Effector CD4-positive, alpha-beta T cell (primary cell): ENCODE results near the gene MT1B.
A peak's percentile ranks its signal among the peaks of the same experiment; 100 is the strongest.
"Not testable (repeated sequence)": the region's sequence is repeated elsewhere in the genome, so short reads cannot be mapped to it uniquely, and the experiment has no call there.

Experiments
- DNase-seq: peaks from one replicate; pipeline ENCODE4 v3.0.0-alpha.2; 2020

The MT1B gene

DNA sequence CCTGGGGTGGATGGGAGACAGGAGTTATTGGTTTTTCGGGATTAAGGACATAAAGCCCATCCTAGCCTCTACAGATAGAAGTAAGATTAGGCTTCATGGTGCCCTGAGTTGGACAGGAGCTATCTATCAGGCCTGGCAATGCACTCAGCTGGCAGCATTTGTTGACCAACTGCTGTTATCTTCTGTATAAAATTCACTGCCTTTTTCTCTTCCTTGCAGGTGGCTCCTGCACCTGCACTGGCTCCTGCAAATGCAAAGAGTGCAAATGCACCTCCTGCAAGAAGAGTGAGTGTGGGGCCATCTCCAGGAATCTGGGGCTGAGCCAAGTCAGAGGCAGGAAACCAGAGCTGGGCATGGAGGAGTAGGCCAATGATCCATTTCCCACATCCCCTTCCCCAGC is 12.6 kb upstream of the MT1B start:
- DNase-seq, result no peak

DNA sequence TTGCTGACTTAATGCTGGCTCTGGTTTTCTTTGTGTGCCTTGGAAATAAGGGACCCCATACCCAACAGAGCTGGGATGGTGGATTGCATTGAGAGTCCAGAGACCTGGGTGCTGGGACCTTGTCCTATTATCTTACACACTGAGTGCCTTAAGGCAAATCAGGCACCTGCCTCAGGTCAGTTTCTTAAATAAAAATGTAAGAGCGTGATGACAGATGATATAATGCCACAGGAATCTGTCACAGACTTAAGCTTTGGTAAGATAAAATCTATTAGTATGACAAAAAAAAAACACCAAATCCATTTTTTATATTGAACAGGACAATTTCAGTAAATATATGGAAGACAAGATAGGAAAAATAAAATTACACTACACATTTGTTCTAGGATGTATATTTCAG is 11.6 kb upstream of the MT1B start:
- DNase-seq, result no peak

DNA sequence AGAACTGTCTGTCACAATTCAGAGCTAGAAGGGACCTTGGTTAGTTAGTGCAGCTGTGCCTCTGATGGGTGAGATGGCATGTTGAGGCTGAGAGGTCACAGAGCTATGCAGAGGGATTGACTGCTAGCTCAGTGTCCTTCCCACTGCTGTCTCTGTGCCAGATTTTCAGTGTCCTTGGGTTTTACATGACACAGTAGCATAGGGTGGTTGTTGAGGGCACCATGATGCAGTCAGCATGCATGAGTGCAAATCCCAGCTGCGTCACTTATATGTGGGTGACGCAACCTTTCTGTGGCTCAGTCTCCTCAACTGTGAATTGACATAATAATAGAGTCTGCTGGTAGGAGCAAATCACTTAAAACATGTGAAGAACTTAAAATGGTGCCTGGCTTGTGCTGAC is 10.5 kb upstream of the MT1B start:
- no peak for DNase-seq

DNA sequence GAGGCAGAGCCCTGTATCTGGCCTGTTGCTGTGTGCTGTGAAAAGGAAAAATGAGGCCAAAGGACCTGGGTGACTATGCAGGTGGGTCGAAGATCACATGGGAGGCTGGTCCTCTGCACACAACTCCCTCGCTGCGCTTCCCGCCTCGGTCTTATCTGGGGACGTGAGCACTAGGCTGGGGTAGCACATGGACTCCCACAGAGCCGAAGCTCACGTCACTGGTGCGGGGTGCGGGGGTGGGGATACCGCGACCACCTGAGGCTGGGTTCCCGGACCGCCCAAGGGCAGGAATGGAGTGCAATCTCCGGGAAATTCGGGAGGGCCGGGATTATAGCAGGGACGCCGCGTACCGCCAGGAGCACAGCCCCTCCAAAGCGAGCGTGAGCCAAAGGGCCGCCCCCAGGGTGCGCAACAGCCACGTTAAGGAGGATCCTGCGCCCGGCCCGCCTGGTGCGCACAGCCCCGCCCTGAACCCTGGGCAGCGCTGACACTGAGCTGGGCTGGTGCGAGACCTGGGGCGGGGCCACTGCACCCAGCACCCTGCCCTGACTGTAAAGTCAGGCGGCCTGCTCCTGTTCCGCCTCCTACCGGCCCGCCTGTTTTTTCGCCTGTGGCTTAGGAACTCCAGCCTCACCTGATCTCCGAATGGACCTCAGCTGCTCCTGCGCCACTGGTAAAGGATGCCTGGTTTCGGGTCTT is 8.5 kb upstream of the MT1B start:
- DNase-seq, result peak; percentile 58

DNA sequence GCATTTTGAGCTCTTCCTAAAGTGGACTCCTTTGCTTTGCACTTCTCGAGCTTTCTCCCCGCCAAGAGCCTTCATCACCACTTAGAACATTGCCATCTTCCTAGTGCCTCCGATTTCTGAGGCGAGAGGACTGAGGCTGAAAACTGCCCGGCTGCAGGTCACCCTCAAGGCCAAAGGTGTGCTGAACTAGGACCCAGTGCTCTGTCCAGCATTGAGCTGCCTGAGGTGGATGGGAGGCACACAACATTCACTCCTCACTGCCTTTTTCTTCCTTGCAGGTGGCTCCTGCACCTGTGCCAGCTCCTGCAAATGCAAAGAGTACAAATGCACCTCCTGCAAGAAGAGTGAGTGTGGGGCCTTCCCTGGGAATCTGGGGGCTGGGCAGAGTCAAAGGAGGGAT is 7.9 kb upstream of the MT1B start:
- no peak for DNase-seq

DNA sequence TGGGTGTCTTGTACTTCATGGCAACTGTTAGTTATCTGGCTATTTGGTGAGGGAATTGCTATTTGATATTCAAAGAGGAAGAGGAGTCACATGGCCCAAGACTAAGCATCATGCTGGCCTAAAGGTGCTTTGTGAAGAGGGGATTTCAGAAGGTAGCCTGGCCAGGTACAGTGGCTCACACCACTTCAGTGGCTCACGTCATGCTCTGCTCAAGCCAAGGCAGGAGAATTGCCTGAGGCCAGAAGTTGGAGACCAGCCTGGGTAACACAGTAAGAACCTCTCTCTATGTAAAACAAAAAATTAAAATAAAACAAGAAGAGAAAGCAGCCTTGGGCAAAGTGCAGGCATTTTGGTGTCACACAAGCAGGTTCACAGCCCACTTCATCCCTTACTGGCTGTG is 6.4 kb upstream of the MT1B start:
- no peak for DNase-seq

DNA sequence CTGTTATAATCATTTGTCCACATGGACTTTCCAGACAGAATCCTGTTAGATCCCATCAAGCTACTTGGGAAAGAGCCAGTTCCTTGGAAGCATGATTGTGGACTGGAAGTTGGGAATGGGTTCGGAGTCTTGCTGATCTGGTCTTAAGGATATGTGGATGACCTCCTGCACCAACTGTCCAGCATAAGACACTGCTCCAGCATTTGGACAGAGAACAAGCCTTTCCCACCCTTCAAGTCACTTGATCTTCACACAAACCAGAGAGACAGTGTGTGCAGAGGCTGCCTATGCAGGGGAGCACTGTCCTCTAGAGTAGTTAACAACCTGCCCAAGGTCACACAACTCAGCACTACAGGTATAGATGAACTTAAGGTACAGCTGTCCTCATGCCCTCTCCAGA is 5.8 kb upstream of the MT1B start:
- no peak for DNase-seq

DNA sequence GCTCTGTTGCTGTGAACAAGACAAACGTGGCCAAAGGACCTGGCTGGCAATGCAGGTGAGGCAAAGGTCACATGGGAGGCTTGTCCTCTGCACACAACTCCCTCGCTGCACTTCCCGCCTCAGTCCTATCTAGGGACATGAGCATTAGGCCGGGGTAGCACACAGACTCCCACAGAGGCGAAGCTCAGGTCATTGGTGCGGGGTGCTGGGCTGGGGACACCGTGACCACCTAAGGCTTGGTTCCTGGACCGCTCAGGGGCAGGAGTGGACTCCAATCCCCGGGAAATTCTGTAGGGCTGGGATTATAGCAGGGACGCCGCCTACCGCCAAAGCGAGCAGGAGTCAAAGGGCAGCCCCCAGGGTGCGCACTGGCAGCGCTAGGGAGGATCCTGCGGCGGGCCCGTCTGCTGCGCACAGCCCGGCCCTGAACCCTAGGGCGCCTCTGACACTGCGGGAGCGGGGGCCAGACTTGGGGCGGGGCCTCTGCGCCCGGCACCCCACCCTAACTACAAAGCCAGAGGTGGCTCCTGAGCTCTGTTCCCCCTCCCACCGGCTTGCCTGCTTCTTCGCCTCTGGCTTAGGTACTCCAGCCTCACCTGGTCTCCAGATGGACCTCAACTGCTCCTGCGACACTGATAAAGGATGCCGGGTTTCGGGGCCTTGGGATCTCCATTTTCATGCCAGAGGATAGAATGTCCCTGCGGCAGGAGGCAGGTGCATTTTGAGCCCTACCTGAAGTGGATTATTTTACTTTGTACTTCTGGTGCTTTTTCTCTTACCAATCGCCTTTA is 3.9 kb upstream of the MT1B start:
- no peak for DNase-seq

DNA sequence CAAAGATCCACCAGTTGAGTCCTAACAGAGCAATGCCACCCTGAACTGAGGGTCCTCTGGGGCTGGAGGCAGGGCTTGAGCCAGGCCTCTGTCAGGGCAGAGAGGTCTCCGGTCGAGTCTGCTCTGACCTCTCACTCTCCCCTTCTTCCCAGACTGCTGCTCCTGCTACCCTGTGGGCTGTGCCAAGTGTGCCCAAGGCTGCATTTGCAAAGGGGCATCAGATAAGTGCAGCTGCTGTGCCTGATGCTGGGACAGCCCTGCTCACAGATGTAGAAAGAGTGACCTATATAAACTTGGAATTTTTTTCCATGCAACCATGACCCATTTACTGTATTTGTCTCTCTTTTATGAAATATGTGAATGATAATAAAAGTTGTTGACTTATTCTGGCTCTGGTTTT is 2.4 kb upstream of the MT1B start:
- DNase-seq, result no peak

DNA sequence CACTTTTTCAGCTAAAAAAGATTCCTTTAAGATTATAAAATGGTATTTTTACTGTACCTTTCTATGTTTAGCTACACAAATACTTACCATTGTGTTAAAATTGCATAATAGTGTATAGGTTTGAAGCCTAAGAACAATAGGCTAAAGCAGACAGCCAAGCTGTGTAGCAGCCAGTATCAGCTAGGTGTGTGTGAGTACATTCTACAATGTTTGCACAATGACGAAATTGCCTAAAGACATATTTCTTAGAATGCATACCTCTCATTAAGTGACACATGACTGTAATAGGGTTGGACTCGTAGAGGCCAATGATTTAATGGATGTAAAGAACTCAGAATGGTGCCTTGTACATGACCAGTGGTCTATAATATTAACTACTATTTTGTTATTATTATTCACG is 1.9 kb upstream of the MT1B start:
- DNase-seq, result no peak

DNA sequence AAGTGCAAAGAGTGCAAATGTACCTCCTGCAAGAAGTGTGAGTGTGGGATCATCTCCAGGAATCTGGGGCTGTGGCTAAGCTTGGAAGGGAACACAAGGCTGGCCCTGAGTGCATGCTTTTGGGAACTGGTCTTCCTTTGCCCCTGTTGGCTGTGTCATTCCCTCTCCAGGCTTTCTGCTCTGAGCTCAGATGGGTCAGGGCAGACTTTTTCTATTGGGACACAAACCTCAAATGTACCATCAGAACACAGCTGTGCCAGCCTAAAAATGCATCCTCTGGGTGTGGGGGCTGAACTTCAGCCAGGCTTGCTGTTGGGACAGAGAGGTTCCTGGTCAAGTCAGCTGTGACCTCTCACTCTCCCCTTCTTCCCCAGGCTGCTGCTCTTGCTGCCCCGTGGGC is 914 bp downstream of the MT1B start:
- DNase-seq, result no peak

DNA sequence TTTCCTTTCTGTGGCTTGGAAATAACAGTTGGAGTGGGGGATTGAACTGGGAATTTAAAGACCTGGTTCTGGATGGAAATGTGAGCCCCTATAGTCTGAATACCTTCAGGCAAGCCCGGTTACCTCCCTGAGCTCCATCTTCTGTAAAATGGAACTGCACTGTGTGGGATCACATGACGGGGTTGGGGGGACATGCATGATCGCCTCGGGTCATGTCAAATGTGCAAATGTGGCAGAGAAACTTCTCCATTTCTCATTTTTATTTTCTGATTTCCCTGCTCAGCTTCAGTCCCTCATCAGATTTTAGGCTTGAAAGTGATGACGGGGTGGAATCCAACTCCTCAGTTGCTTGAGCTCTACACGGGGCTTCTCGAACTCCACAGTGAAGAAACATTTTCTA is 1.5 kb downstream of the MT1B start:
- DNase-seq, result no peak

DNA sequence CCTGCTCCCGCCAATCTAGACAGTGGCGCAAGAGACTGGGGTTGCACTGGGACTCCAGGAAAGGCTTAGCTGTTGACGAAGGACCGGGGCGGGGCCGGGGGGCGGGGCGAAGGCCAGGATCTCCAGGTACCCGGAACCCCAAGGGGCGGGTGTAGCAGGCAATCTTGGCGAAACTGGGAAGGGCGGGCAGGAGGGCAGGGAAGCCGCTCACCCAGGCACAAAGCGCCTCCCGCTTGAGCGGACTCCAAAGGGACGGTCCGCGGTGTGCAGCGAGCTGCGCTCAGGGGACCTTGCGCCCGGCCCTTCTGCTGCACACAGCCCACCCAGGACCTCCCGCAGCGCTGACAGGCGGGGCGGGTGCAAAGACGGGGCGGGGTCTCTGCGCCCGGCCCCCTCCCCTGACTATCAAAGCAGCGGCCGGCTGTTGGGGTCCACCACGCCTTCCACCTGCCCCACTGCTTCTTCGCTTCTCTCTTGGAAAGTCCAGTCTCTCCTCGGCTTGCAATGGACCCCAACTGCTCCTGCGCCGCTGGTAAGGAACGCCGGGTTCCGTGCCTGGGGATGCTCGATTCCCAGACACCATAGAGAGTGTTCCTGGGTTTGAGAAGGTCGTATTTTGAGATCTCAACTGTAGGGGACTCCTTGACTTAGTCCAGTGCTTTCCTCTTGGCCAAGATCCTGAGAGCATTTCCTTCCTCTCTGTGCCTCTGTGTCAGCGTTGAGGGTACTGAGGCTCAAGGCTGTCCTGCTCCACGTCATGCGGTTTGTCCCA is 6.1 kb downstream of the MT1B start, which contains the start of gene MT1F:
TSS of gene MT1F (plus strand) at position 405 of the 772 bp plus-strand sequence. CDS start at position 505, 100 bp downstream.
- peak; percentile 54 for DNase-seq

DNA sequence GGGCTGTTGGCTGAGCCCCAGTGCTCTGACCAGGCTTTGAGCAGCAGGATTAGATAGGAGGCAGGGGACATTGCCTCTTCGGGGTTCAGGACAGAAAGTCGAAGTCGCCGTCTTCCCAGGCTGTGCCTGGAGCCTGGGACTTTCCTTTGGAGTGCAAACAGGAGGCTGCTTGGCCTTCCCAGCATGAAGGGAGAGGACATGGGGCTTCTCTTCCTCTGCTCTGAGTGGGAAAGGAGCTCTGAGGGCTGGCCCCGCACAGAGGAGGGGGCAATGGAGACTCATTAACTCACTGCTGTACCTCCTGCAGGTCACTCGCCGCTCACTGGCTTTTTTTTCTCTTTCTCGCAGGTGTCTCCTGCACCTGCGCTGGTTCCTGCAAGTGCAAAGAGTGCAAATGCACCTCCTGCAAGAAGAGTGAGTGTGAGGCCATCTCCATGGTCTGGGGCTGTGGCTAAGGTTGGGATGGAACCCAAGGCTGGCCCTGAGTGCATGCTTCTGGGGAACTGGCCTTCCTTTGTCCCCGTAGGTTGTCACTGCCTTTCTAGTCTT is 6.7 kb downstream of the MT1B start:
- DNase-seq, result no peak

DNA sequence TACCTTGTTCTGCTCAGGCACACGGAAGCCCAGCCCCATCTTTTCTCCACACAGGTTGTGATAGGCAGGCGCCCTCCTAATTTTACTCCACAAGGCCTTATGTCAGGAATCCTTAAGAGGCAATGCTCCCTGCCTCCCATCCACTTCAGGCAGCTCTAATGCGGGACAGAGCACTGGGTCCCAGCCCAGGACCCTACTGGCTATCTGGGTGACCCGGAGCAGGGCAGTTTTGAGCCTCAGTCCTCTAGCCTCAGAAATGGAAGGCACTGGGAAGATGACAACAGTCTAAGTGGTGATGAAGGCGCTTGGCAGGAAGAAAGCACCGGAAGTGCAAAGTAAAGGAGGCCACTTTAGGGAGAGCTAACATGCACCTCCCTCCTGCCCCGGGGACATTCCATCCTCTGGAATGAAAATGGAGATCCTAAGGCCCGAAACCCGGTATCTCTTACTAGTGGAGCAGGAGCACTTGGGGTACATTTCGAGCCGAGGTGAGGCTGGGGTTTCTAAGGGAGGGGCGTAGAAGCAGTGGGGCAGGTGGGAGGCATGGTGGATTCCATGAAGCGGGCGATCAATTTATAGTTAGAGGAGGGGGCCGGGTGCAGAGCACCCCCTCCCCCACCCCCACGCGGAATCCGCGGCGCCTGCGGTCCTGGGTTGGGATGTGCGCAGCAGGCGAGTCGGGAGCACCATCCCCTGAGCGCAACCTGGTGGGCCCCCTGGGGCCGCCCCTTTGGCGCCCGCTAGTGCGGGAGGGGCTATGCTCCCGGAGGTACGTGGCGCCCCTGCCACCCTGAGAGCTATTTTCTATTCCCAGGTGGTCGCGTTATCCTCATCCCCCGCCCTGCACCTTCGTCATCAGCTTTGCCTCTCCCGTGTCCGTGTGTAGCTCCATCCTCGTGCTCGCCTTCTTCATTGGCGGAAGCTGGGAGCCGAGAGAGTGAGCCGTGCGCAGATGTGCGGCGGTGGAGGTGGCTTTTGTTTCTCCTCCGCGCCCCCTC is 11.0 kb downstream of the MT1B start:
- peak; percentile 9 for DNase-seq

DNA sequence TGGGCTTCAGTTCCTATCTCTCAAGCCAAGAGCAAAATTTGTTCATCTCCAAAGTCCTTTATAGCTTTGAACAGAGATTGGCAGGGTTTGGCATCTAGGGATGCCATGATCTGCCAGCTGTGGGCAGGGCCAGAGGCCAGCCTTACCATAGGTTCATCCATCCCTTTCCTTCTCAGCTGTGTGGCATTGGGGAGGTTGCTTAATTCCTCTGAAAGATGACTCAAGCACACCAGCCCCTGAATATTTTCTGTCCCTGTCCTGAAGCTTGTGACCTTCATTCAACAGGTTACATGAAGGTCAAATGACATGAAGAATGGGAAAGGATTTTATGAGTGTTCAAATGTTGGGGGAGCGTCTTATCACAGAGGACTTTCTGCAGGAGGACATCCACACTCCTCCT is 12.8 kb downstream of the MT1B start:
- DNase-seq, result no peak

DNA sequence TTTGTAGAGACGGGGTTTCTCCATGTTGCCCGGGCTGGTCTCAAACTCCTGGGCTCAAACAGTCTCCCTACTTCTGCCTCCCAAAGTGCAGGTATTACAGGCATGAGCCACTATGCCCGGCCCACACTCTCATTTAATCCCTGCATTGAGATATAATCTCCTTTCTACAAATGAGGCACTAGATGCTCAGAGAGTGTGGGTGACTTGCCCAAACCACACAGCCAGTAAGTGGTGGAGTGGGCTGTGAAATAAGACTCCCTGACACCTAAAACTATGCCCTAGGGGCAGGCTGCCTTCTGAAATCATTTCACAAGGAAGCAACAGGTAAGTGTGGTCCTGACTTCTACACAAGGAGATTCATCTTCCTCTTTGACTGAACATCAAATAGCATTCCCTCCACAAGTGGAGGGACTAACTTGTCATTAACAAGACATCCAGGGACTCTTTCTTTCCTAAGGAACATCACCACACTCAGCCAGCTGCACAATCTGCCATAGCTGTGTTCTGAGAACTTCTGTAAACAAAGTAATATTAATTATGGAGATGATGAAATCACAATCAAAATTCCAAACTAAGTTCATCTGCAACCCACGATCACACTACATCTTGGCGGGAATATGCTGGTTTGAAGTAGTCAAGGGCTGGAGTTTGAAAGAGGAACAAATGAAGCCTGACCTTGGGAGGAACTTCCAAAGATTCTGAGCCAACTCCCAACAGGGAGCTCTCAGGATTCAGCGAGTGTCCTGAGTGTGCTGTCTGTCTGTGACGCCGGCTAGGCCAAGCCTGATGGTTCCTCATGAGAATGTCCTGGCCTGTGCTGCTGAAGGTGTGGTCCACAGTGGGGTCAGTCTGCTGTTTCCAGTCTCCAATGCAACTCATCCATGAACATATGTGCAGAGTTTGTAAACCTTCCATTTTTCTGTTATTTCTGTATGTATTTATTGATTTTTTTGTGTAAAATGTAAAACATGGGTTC is 13.9 kb downstream of the MT1B start:
- DNase-seq, result not testable (repeated sequence)

DNA sequence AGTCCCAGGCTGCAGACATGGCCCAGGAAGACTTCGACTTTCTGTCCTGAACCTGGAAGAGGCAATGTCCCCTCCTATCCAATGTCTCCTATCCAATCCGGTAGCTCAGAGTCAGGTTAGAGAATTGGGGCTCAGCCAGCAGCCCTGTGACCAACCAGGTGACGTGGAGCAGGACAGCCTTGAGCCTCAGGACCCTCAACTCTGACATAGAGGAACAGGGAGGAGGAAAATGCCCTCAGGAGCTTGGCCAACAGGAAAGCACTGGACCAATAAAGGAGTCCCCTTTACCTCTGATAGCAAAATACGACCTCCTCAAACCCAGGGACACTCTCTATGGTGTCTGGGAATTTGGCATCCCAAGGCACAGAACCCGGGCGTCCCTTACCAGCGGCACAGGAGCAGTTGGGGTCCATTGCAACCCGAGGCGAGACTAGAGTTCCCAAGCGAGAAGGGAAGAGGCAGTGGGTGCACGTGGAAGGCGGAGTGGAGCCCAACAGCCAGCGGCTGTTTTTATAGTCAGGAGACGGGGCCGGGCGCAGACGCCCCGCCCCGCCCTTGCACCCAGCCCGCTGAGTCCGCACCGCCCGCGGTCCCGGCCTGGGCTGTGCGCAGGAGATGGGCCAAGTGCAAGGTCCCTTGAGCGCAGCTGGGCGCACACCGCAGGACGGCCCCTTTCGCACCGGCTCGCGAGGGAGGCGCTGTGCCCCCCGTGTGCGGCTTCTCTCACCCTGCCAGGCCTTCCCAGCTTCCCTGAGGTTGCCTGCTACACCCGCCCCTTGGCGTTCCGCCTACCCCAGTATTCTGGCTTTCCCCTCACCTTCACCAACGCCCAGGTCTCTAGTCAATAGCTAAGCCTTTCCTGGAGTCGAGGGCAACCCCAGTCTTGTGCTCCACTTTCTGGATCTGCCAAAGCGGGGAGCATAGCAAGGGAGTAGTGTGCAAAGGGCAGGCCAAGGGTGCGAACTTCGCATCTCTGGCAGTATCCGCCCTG is 16.2 kb downstream of the MT1B start, which contains the start of gene MT1G:
TSS of gene MT1G (minus strand) at position 485 of the 991 bp plus-strand sequence. CDS start at position 413, 72 bp downstream.
- DNase-seq, result no peak
